Thoracic aorta (tissue), 2 donors: ENCODE results near the gene OTOG. TPM values are rescaled to one million over a fixed set of nuclear protein-coding genes. Genes with fewer than 3 reads are reported as not detected.

Experiments
- ATAC-seq: fragments of 150-250 bp; one replicate; pipeline ENCODE4 v1.8.0; 2017; ENCODE audit warnings: low read depth; ENCODE audit not compliant: insufficient number of reproducible peaks, low FRiP score
- DNase-seq: peaks from one replicate; pipeline ENCODE4 v3.0.0-alpha.2; 2020; ENCODE audit warnings: low spot score
- H3K27ac ChIP-seq, 2 donors: fragments of 200-600 bp; sonication (generic); 1 replicate in 1 of 2; 2 replicates in 1 of 2; pipeline ENCODE4 v1.5.1; 2016; ENCODE audit warnings: mild to moderate bottlenecking in 2 of 2, moderate library complexity in 2 of 2
- H3K27me3 ChIP-seq: fragments of 200-600 bp; sonication (generic); replicated peaks from 2 replicates; pipeline ENCODE4 v1.6.0; 2016; ENCODE audit warnings: mild to moderate bottlenecking; ENCODE audit not compliant: insufficient read depth
- H3K36me3 ChIP-seq: fragments of 200-600 bp; sonication (generic); one replicate; pipeline ENCODE4 v1.5.1; 2016
- H3K4me1 ChIP-seq, 2 donors: fragments of 200-600 bp; sonication (generic); 1 replicate in 1 of 2; 2 replicates in 1 of 2; pipeline versions ENCODE4 v1.5.1 to v1.6.0; 2016; ENCODE audit warnings: low read depth in 2 of 2, mild to moderate bottlenecking in 1 of 2; ENCODE audit not compliant: control insufficient read depth in 1 of 2
- H3K4me3 ChIP-seq: fragments of 200-600 bp; sonication (generic); 2 replicates; pipeline ENCODE4 v1.5.1; 2016; ENCODE audit warnings: mild to moderate bottlenecking
- H3K9me3 ChIP-seq: fragments of 200-600 bp; sonication (generic); 2 replicates; pipeline ENCODE4 v1.5.1; 2016
- total RNA-seq, 2 donors: library from RNA; depleted of rRNA; stranded (reverse); fragments of >200 nt; gene quantifications; one replicate each; pipeline versions ENCODE4 v1.1.0 to v1.2.3, GENCODE V29; 2016
- TF ChIP-seq, protein P1 (sequence below): fragments of 200-600 bp; sonication (generic); IDR thresholded peaks from one replicate; pipeline ENCODE4 v1.5.1; 2019; ENCODE audit warnings: antibody characterized with exemption

Gene OTOG
- total RNA-seq, 2 donors from 2014 or later: not detected

DNA sequence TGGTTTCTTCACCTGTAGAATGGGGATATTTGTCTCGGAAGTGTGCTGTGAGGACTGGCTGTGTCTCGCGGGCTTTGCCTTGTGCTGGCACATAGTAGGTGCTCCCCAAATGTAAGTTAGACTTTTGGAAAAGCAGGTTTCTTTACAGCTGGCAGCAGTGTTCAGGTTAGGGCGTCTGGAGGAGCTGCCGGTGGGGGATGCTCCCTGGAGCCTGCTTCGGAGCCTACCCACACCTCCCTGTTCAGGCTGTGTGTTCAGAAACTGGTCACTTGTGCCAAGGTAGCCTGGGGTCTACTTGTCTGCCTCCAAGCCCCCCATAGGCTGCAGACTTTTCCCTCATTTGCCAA lies 60.0 kb downstream of the OTOG start:
- H3K9me3 ChIP-seq: no peaks in the 10 kb centered on the region
- TF ChIP-seq, protein P1, sequence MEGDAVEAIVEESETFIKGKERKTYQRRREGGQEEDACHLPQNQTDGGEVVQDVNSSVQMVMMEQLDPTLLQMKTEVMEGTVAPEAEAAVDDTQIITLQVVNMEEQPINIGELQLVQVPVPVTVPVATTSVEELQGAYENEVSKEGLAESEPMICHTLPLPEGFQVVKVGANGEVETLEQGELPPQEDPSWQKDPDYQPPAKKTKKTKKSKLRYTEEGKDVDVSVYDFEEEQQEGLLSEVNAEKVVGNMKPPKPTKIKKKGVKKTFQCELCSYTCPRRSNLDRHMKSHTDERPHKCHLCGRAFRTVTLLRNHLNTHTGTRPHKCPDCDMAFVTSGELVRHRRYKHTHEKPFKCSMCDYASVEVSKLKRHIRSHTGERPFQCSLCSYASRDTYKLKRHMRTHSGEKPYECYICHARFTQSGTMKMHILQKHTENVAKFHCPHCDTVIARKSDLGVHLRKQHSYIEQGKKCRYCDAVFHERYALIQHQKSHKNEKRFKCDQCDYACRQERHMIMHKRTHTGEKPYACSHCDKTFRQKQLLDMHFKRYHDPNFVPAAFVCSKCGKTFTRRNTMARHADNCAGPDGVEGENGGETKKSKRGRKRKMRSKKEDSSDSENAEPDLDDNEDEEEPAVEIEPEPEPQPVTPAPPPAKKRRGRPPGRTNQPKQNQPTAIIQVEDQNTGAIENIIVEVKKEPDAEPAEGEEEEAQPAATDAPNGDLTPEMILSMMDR: no peak
- DNase-seq: no peak
- H3K27me3 ChIP-seq: no peaks in the 10 kb centered on the region
- H3K27ac ChIP-seq: no peak overlapping the region
- ATAC-seq: no peak
- H3K4me3 ChIP-seq: no peak overlapping the region
- no peaks in the 10 kb centered on the region for H3K4me1 ChIP-seq
- no peaks in the 10 kb centered on the region for H3K36me3 ChIP-seq

DNA sequence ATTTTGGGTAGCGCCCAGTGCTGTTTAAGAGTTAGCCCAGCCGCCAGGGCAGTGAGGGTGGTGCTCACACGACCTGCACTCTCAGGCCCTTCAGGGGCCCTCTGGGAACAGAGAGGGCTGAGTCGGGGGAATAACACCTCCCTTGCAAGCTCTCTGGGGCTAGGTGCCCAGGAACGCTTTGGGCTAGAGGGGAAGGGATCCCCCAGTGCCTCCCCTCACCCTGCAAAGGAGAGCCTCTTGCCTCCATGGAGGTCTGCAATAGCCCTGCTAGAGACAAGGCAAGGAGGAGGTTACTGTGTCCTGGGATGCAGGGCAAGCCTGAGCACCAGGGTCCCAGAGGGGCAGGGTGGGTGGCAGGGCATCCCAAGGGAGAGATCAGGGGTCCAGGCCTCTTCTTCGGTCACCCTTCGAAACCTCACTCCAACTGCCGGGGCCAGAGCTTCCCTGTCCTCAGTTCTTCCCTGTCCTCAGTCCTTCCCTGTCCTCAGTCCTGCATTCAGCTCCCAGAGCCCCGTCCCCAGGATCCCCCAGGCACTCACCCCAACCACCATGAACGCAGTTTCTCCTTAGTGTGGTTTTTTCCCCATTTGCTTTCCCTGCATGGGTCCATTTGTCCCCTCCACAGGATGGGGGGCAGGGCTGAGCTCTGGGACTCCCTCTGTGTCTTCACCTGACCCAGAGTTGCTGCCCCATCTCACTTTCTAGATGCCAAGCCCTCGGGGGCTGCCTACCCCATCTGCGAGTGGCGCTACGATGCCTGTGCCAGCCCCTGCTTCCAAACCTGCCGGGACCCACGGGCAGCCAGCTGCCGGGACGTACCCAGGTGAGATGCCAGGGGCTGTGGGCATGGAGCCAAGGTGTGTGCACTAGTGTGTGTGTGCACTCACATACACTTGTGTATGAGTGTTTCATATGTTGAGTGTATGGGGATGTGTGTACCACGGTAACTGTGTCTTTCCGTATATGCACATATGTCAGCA lies 60.8 kb downstream of the OTOG start:
- no peak for ATAC-seq
- no peak for DNase-seq
- Histone ChIP-seq H3K4me3 (no peak overlapping the region), H3K27ac (no peak overlapping the region), H3K27me3 (no peaks in the 10 kb centered on the region), H3K4me1 (no peaks in the 10 kb centered on the region), H3K36me3 (no peaks in the 10 kb centered on the region), H3K9me3 (no peaks in the 10 kb centered on the region)
- TF ChIP-seq, protein P1: no peak

DNA sequence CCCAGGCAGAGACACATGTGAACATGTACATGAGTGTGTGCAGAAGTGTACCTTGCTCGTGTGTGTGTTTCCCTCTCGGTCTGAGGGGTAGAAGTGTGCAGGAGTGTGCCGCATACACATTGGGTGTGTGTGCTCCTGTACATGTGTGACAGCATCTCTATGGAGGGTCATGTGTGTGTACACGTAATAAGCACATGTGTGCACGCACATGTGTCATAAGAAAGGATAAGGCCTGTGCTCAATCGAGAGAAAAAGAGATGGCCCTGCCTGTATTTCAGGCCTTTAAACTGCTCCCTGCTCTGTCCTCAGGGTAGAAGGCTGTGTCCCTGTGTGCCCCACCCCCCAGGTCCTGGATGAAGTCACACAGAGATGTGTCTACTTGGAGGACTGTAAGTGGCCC lies 61.8 kb downstream of the OTOG start:
- H3K9me3 ChIP-seq: no peaks in the 10 kb centered on the region
- no peaks in the 10 kb centered on the region for H3K27me3 ChIP-seq
- DNase-seq (no peak), ATAC-seq (no peak)
- no peaks in the 10 kb centered on the region for H3K36me3 ChIP-seq
- no peaks in the 10 kb centered on the region for H3K4me1 ChIP-seq
- H3K4me3 ChIP-seq: no peak overlapping the region
- no peak overlapping the region for H3K27ac ChIP-seq
- TF ChIP-seq, protein P1: no peak

DNA sequence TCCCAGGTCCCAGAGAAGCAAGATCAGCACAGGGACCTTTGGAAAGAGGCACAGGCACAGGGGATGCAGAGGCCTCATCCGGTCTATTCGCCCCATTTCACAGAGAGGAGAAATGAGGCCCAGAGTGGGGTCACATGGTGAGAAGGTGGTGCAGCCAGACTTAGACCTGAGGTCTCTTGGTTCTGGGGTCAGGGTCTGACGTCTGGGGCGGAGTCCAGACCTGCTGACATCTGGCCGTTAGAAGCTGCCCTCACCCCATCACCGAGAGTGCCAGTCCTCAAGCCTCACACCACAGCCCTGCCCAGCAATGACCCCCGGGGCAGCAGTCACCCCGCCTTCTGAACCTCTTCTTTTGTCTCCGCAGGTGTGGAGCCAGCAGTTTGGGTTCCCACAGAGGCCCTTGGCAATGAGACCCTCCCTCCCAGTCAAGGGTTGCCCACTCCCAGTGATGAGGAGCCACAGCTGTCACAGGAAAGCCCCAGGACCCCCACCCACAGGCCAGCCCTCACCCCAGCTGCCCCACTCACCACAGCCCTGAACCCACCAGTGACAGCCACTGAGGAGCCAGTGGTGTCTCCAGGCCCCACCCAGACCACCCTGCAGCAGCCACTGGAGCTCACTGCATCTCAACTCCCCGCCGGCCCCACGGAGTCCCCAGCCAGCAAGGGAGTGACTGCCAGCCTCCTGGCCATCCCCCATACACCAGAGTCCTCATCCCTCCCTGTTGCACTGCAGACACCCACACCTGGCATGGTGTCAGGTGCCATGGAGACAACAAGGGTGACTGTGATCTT lies 62.4 kb downstream of the OTOG start:
- DNase-seq (no peak), ATAC-seq (no peak)
- H3K36me3 ChIP-seq: no peaks in the 10 kb centered on the region
- H3K4me3 ChIP-seq: no peak overlapping the region
- H3K9me3 ChIP-seq: no peaks in the 10 kb centered on the region
- H3K27ac ChIP-seq: no peak overlapping the region
- no peaks in the 10 kb centered on the region for H3K4me1 ChIP-seq
- H3K27me3 ChIP-seq: no peaks in the 10 kb centered on the region
- TF ChIP-seq, protein P1: no peak
